HG02981 (cell line): ENCODE measurements around the gene CLC.

ENCODE experiments used
- ATAC-seq: cut with Tn5 transposase; IDR thresholded peaks from one replicate; pipeline ENCODE4 v1.9.1; 2021; ENCODE audit warnings: mild to moderate bottlenecking, moderate library complexity; ENCODE audit not compliant: unreplicated experiment

CLC gene

DNA sequence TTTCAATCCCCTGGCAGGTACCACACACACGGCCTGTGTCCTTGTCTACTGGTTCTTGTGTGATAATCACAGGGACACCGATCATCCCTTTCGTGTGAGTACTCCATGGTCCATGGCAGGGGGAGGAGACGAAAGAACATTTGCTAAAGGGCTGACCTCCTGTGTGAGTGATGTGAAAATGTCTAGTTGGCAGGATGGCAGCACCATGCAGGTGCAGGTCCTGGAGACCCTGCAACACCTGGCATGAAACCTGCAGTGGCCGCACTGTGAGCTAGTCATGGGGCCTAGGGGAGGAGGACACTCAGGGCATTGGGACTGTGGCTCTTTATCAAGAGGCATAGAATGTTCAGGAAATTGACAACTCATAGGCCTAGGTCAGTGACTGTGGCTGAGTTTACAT lies 56.4 kb downstream of the CLC start:
- ATAC-seq: no peak
